Thymus (tissue), 11 donors: ENCODE measurements around the gene AGFG1. TPM values are rescaled to one million over a fixed set of nuclear protein-coding genes. Genes with fewer than 3 reads are reported as not detected.
"Not testable (repeated sequence)": the region's sequence is repeated elsewhere in the genome, so short reads cannot be mapped to it uniquely, and the experiment has no call there.

ENCODE experiments used
- DNase-seq, 9 donors: peaks; one replicate each; pipeline ENCODE4 v3.0.0-alpha.2; 2013; ENCODE audit warnings: low spot score in 9 of 9, low read depth in 6 of 9, missing footprints in 1 of 9
- H3K27ac ChIP-seq, 2 donors: one replicate each; pipeline ENCODE4 v1.5.1; 2013; ENCODE audit warnings: control low read depth in 1 of 2, low read depth in 1 of 2, low read length in 1 of 2, mild to moderate bottlenecking in 1 of 2, moderate library complexity in 1 of 2
- H3K27me3 ChIP-seq, 2 donors: one replicate each; pipeline ENCODE4 v1.5.1; 2013; ENCODE audit warnings: low read length in 1 of 2; ENCODE audit not compliant: control insufficient read depth in 2 of 2, insufficient read depth in 1 of 2
- H3K36me3 ChIP-seq, 2 donors: one replicate each; pipeline ENCODE4 v1.5.1; 2013; ENCODE audit warnings: low read length in 1 of 2, mild to moderate bottlenecking in 1 of 2, moderate library complexity in 1 of 2; ENCODE audit not compliant: control insufficient read depth in 2 of 2, insufficient read depth in 2 of 2
- H3K4me1 ChIP-seq, 2 donors: one replicate each; pipeline ENCODE4 v1.5.1; 2013; ENCODE audit warnings: low read length in 2 of 2; ENCODE audit not compliant: control insufficient read depth in 2 of 2, insufficient read depth in 2 of 2
- H3K4me3 ChIP-seq, 2 donors: one replicate each; pipeline ENCODE4 v1.5.1; 2013; ENCODE audit warnings: low read length in 2 of 2, control low read depth in 1 of 2, mild to moderate bottlenecking in 1 of 2
- H3K9me3 ChIP-seq, 2 donors: one replicate each; pipeline ENCODE4 v1.5.1; 2013; ENCODE audit warnings: low read length in 1 of 2, mild to moderate bottlenecking in 1 of 2; ENCODE audit not compliant: control insufficient read depth in 2 of 2, insufficient read depth in 1 of 2
- WGBS: extraction: QIAGEN DNeasy Blood & Tissue Kit; methylation state at CpG from one replicate; pipeline ENCODE4 v1.1.7; 2013; 5-methylcytosine and 5-hydroxymethylcytosine counted together
- polyA plus RNA-seq: library from polyadenylated mRNA; stranded (reverse); fragments of 200-250 nt; gene quantifications from one replicate; pipeline ENCODE4 v1.2.3, GENCODE V29; 2013
- total RNA-seq: library from RNA; stranded (reverse); fragments of 120-200 nt; gene quantifications from one replicate; pipeline ENCODE4 v1.2.4, GENCODE V29; 2013
- donor health status: healthy.

Gene AGFG1
- total and polyA plus RNA-seq, 2 donors: 47.4 to 56.3 TPM

GRCh38 chr2:227511955-227512354 is 40.0 kb downstream of the AGFG1 start:
- H3K4me1 ChIP-seq: no peaks in the 10 kb centered on the region
- WGBS: 96% methylated on average over 3 of the region's 3 CpGs

GRCh38 chr2:227513113-227513512 is 41.2 kb downstream of the AGFG1 start:
- no peaks in the 10 kb centered on the region for H3K9me3 ChIP-seq
- H3K4me1 ChIP-seq: no peaks in the 10 kb centered on the region
- H3K36me3 ChIP-seq: no peaks in the 10 kb centered on the region
- H3K4me3 ChIP-seq: no peak overlapping the region
- H3K27me3 ChIP-seq: no peaks in the 10 kb centered on the region
- no peak overlapping the region for H3K27ac ChIP-seq
- 98% methylated on average over 1 of the region's 1 CpG for WGBS
- no peak for DNase-seq

More at GRCh38 chr2:227511955-227512354, 40.0 kb downstream of the AGFG1 start:
- H3K4me3 ChIP-seq: no peak overlapping the region
- DNase-seq: no peak
- H3K27me3 ChIP-seq: no peaks in the 10 kb centered on the region
- H3K9me3 ChIP-seq: no peaks in the 10 kb centered on the region
- no peaks in the 10 kb centered on the region for H3K36me3 ChIP-seq
- H3K27ac ChIP-seq: no peak overlapping the region

GRCh38 chr2:227515742-227516141 is 43.8 kb downstream of the AGFG1 start:
- DNase-seq: no peak
- Histone ChIP-seq H3K4me3 (no peak overlapping the region), H3K27me3 (no peaks in the 10 kb centered on the region), H3K9me3 (no peaks in the 10 kb centered on the region), H3K27ac (no peak overlapping the region), H3K4me1 (no peaks in the 10 kb centered on the region), H3K36me3 (no peaks in the 10 kb centered on the region)
- WGBS: 97% methylated on average over 1 of the region's 1 CpG

- no peak overlapping the region for H3K27ac ChIP-seq
- no peak for DNase-seq
- H3K9me3 ChIP-seq: no peaks in the 10 kb centered on the region
- no peaks in the 10 kb centered on the region for H3K4me1 ChIP-seq
- WGBS: 95% methylated on average over 5 of the region's 5 CpGs
- H3K36me3 ChIP-seq: peaks cover 0 to 7% of the 10 kb centered on the region in 2 donors
- no peaks in the 10 kb centered on the region for H3K27me3 ChIP-seq
- no peak overlapping the region for H3K4me3 ChIP-seq
These were observed 45.8 kb downstream of the AGFG1 start for GRCh38 chr2:227517724-227518123.

GRCh38 chr2:227518278-227518865 is 46.4 kb downstream of the AGFG1 start:
- H3K4me1 ChIP-seq, H3K36me3 ChIP-seq, H3K27me3 ChIP-seq, DNase-seq, H3K9me3 ChIP-seq, H3K4me3 ChIP-seq, H3K27ac ChIP-seq: not testable (repeated sequence)
- whole genome bisulfite sequencing: 89% methylated on average over 7 of the region's 7 CpGs

- H3K4me3 ChIP-seq, H3K27me3 ChIP-seq, H3K27ac ChIP-seq, DNase-seq, H3K4me1 ChIP-seq, H3K9me3 ChIP-seq: not testable (repeated sequence)
- peaks cover 3 to 27% of the 10 kb centered on the region in 2 donors for H3K36me3 ChIP-seq
- WGBS: 98% methylated on average over 3 of the region's 3 CpGs
These were observed 49.2 kb downstream of the AGFG1 start for GRCh38 chr2:227521178-227521577.

- no peak overlapping the region for H3K4me3 ChIP-seq
- H3K27ac ChIP-seq: no peak overlapping the region
- WGBS: 96% methylated on average over 4 of the region's 4 CpGs
- peaks cover 3 to 30% of the 10 kb centered on the region in 2 donors for H3K36me3 ChIP-seq
- no peaks in the 10 kb centered on the region for H3K4me1 ChIP-seq
- DNase-seq: no peak
- no peaks in the 10 kb centered on the region for H3K9me3 ChIP-seq
- no peaks in the 10 kb centered on the region for H3K27me3 ChIP-seq
These were observed 52.7 kb downstream of the AGFG1 start for GRCh38 chr2:227524665-227525064.

- WGBS: 98% methylated on average over 2 of the region's 2 CpGs
- H3K9me3 ChIP-seq: no peaks in the 10 kb centered on the region
- H3K27ac ChIP-seq: no peak overlapping the region
- H3K36me3 ChIP-seq: peaks cover 3 to 35% of the 10 kb centered on the region in 2 donors
- no peak overlapping the region for H3K4me3 ChIP-seq
- H3K27me3 ChIP-seq: no peaks in the 10 kb centered on the region
- H3K4me1 ChIP-seq: no peaks in the 10 kb centered on the region
- no peak for DNase-seq
These were observed 55.4 kb downstream of the AGFG1 start for GRCh38 chr2:227527351-227527750.

- Histone ChIP-seq H3K4me3 (no peak overlapping the region), H3K27ac (no peak overlapping the region), H3K27me3 (no peaks in the 10 kb centered on the region), H3K9me3 (no peaks in the 10 kb centered on the region), H3K36me3 (peaks cover 3 to 37% of the 10 kb centered on the region in 2 donors), H3K4me1 (no peaks in the 10 kb centered on the region)
- 95% methylated on average over 1 of the region's 1 CpG for WGBS
- DNase-seq: no peak
These were observed 56.8 kb downstream of the AGFG1 start for GRCh38 chr2:227528803-227529202.
